Lower lobe of right lung (tissue), 2 donors: ENCODE results near the gene SPHK2. TPM values are rescaled to one million over a fixed set of nuclear protein-coding genes. Genes with fewer than 3 reads are reported as not detected.
"Not testable (repeated sequence)": the region's sequence is repeated elsewhere in the genome, so short reads cannot be mapped to it uniquely, and the experiment has no call there.

Experiments
- ATAC-seq, 2 donors: fragments of 200-7000 bp; cut with Tn5 transposase; one replicate each; pipeline ENCODE4 v1.9.1; 2020 to 2022; ENCODE audit warnings: mild to moderate bottlenecking in 2 of 2, moderate library complexity in 2 of 2
- DNase-seq: peaks from one replicate; pipeline ENCODE4 v3.0.0-alpha.2; 2020
- H3K27ac ChIP-seq: fragments of 200-600 bp; one replicate; pipeline ENCODE4 v1.8.0; 2022
- H3K27me3 ChIP-seq: fragments of 200-600 bp; one replicate; pipeline ENCODE4 v1.8.0; 2022; ENCODE audit warnings: low read depth
- H3K36me3 ChIP-seq: fragments of 200-600 bp; one replicate; pipeline ENCODE4 v1.8.0; 2022; ENCODE audit warnings: mild to moderate bottlenecking
- H3K4me1 ChIP-seq: fragments of 200-600 bp; one replicate; pipeline ENCODE4 v1.8.0; 2022
- H3K4me3 ChIP-seq: fragments of 200-600 bp; one replicate; pipeline ENCODE4 v1.8.0; 2022; ENCODE audit warnings: mild to moderate bottlenecking
- H3K9me3 ChIP-seq: fragments of 200-600 bp; one replicate; pipeline ENCODE4 v1.8.0; 2022
- intact Hi-C: fragments of 100-400 bp; cut with DNase I; formaldehyde crosslinking; loops from one replicate; pipeline ENCODE4 v1.11.0; 2022
- total RNA-seq: library from RNA; stranded (reverse); fragmentation: NEBNext Ultra II Directional; extraction: Animal tissue kit (Norgen Biotek cat#: 25700); gene quantifications from one replicate; pipeline ENCODE4 v1.2.1, GENCODE V29; 2021
- TF ChIP-seq, protein P1 (sequence below): fragments of 200-600 bp; IDR thresholded peaks from one replicate; pipeline ENCODE4 v1.8.0; 2022; ENCODE audit warnings: antibody characterized with exemption, mild to moderate bottlenecking
- donor health status: DM: no; HTN: yes; CAD: no; lungs with severe emphysema.

SPHK2 gene
- total RNA-seq, 1 donor from 2014 or later: 23.8 TPM

DNA sequence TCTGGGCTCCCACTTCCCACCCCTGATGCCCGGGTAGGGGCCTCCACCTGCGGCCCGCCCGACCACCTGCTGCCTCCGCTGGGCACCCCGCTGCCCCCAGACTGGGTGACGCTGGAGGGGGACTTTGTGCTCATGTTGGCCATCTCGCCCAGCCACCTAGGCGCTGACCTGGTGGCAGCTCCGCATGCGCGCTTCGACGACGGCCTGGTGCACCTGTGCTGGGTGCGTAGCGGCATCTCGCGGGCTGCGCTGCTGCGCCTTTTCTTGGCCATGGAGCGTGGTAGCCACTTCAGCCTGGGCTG lies 9.9 kb downstream of the SPHK2 start:
- H3K27ac ChIP-seq: peak overlapping the region; percentile 77
- peaks cover 63% of the 10 kb centered on the region for H3K4me1 ChIP-seq
- no peaks in the 10 kb centered on the region for H3K9me3 ChIP-seq
- DNase-seq (no peak), ATAC-seq (no peak)
- H3K36me3 ChIP-seq: peaks cover 54% of the 10 kb centered on the region
- intact Hi-C loops: no loop called here
- H3K4me3 ChIP-seq: no peak overlapping the region
- no peaks in the 10 kb centered on the region for H3K27me3 ChIP-seq
- TF ChIP-seq, protein P1, sequence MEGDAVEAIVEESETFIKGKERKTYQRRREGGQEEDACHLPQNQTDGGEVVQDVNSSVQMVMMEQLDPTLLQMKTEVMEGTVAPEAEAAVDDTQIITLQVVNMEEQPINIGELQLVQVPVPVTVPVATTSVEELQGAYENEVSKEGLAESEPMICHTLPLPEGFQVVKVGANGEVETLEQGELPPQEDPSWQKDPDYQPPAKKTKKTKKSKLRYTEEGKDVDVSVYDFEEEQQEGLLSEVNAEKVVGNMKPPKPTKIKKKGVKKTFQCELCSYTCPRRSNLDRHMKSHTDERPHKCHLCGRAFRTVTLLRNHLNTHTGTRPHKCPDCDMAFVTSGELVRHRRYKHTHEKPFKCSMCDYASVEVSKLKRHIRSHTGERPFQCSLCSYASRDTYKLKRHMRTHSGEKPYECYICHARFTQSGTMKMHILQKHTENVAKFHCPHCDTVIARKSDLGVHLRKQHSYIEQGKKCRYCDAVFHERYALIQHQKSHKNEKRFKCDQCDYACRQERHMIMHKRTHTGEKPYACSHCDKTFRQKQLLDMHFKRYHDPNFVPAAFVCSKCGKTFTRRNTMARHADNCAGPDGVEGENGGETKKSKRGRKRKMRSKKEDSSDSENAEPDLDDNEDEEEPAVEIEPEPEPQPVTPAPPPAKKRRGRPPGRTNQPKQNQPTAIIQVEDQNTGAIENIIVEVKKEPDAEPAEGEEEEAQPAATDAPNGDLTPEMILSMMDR: no peak

GRCh38 chr19:48629599-48630295 lies 10.4 kb downstream of the SPHK2 start:
- Histone ChIP-seq H3K36me3 (peaks cover 54% of the 10 kb centered on the region), H3K27ac (peak overlapping the region; percentile 77), H3K27me3 (no peaks in the 10 kb centered on the region), H3K4me1 (peaks cover 62% of the 10 kb centered on the region), H3K9me3 (no peaks in the 10 kb centered on the region), H3K4me3 (no peak overlapping the region)
- TF ChIP-seq, protein P1: no peak
- ATAC-seq (no peak), DNase-seq (no peak)
- intact Hi-C loops: no loop called here

DNA sequence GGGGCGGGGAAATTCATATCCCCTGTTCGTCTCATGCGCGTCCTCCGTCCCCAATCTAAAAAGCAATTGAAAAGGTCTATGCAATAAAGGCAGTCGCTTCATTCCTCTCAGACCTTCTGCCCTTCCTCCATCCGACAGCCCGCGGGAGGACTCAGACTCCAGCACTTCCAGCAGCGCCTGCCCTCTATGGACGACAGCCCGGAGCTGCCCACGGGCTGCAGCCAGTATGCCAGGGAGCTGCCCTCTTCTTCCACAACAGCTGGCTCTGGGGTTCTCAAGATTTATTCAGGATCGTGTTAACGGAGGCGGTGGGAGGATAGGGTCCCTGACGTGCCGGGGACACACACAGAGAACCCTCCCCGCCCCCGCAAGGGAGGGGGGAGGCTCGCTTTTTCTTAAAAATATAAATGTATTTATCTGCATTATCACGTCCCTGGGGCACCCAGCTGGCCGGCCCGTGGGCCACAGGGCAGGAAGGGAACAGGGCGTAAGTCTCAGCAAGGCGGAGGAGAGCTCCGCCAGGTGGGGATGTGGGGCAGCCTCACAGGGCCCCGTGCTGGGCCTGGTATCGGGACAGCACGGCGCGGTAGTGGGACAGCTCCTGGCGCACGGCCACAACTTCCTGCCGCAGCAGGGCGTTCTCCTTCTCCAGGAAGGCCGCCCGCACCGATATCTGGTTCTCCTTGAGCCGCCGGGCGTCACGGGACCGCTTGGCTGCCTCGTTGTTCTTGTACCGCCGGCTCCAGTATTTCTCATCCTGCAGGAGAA lies 11.2 kb downstream of the SPHK2 start:
- TF ChIP-seq, protein P1: peak; percentile 17
- intact Hi-C loops: no loop called here
- H3K4me3 ChIP-seq: peak overlapping the region; percentile 14

DNA sequence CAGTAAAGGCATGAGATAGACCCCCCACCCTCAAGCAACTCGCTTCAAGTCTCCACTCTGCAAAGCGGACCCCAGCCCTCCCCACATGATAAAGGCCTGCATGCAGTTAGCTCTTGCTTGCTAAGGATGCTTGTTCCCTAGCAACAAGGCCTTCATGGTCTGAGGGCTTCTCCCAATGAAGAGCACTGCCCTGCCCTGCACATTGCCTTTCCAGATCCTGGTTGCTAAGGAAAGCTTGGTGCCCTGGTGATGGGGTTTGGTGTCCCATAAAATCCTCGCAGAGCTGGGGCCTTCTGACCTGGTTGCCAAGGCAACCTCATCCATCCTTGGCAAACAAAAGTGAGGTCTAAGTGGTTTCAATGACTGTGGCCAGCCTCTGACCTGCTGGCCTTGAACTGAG lies 11.9 kb downstream of the SPHK2 start:
- TF ChIP-seq, protein P1: no peak
- peaks cover 49% of the 10 kb centered on the region for H3K36me3 ChIP-seq
- ATAC-seq: no peak

More for the DNA sequence above, 11.2 kb downstream of the SPHK2 start:
- Histone ChIP-seq H3K27ac (peak overlapping the region; percentile 77), H3K9me3 (no peaks in the 10 kb centered on the region), H3K4me1 (peaks cover 62% of the 10 kb centered on the region), H3K36me3 (peaks cover 54% of the 10 kb centered on the region), H3K27me3 (no peaks in the 10 kb centered on the region)
- DNase-seq (peak; percentile 75), ATAC-seq (no peak)

GRCh38 chr19:48632286-48632685 lies 13.0 kb downstream of the SPHK2 start:
- ATAC-seq, DNase-seq, H3K4me3 ChIP-seq, H3K27me3 ChIP-seq, H3K9me3 ChIP-seq, intact Hi-C loops: not testable (repeated sequence)
- Histone ChIP-seq H3K4me1 (peaks cover 73% of the 10 kb centered on the region), H3K36me3 (peaks cover 49% of the 10 kb centered on the region), H3K27ac (peak overlapping the region; percentile 96)

More for the DNA sequence above, 11.9 kb downstream of the SPHK2 start:
- no peaks in the 10 kb centered on the region for H3K9me3 ChIP-seq
- DNase-seq: no peak
- no peaks in the 10 kb centered on the region for H3K27me3 ChIP-seq
- H3K4me1 ChIP-seq: peaks cover 68% of the 10 kb centered on the region
- no peak overlapping the region for H3K4me3 ChIP-seq
- intact Hi-C loops: no loop called here
- peak overlapping the region; percentile 77 for H3K27ac ChIP-seq

DNA sequence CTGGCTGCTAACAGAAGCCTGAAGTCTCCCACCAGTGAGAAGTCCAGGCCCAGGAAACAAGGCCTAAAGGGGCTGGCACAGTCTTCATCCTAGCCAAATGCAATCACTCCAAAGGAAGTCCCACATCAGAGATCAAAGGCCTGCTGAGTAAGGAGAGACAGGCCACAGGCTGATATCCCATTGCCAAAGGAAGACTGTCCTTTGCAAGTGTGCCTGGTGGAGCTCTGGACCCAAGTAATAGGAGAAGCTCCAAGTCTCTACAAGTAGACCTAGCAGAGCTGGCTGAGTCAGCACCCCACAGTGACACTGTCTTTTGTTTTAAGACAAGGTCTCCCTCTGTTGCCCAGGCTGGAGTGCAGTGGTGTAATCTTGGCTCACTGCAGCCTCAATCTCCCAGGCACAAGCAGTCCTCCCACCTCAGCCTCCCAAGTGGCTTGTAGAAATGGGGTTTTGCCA lies 13.4 kb downstream of the SPHK2 start:
- intact Hi-C loops: no loop called here
- TF ChIP-seq, protein P1: no peak
- Histone ChIP-seq H3K4me1 (peaks cover 73% of the 10 kb centered on the region), H3K36me3 (peaks cover 49% of the 10 kb centered on the region), H3K27me3 (no peaks in the 10 kb centered on the region), H3K9me3 (no peaks in the 10 kb centered on the region), H3K4me3 (no peak overlapping the region), H3K27ac (peak overlapping the region; percentile 96)
- ATAC-seq (no peak), DNase-seq (no peak)
